LNCAP (cell line): ENCODE results near the gene LGR6.

Experiments used
- TF ChIP-seq, protein P1 (sequence below): fragments of 450-650 bp; IDR thresholded peaks from 2 replicates; pipeline ENCODE4 v1.5.1; 2017; ENCODE audit warnings: mild to moderate bottlenecking

The LGR6 gene

GRCh38 chr1:202203238-202204039 lies 9.8 kb downstream of the LGR6 start:
- TF ChIP-seq, protein P1, sequence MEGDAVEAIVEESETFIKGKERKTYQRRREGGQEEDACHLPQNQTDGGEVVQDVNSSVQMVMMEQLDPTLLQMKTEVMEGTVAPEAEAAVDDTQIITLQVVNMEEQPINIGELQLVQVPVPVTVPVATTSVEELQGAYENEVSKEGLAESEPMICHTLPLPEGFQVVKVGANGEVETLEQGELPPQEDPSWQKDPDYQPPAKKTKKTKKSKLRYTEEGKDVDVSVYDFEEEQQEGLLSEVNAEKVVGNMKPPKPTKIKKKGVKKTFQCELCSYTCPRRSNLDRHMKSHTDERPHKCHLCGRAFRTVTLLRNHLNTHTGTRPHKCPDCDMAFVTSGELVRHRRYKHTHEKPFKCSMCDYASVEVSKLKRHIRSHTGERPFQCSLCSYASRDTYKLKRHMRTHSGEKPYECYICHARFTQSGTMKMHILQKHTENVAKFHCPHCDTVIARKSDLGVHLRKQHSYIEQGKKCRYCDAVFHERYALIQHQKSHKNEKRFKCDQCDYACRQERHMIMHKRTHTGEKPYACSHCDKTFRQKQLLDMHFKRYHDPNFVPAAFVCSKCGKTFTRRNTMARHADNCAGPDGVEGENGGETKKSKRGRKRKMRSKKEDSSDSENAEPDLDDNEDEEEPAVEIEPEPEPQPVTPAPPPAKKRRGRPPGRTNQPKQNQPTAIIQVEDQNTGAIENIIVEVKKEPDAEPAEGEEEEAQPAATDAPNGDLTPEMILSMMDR: no peak

GRCh38 chr1:202204065-202204464 lies 10.5 kb downstream of the LGR6 start:
- TF ChIP-seq, protein P1: no peak

GRCh38 chr1:202205523-202206190 lies 12.1 kb downstream of the LGR6 start:
- TF ChIP-seq, protein P1: peak; percentile 33; the same call in 1 of the 2 replicates

GRCh38 chr1:202207292-202207691 lies 13.7 kb downstream of the LGR6 start:
- TF ChIP-seq, protein P1: no peak

GRCh38 chr1:202208351-202208857 lies 14.8 kb downstream of the LGR6 start:
- TF ChIP-seq, protein P1: no peak

DNA sequence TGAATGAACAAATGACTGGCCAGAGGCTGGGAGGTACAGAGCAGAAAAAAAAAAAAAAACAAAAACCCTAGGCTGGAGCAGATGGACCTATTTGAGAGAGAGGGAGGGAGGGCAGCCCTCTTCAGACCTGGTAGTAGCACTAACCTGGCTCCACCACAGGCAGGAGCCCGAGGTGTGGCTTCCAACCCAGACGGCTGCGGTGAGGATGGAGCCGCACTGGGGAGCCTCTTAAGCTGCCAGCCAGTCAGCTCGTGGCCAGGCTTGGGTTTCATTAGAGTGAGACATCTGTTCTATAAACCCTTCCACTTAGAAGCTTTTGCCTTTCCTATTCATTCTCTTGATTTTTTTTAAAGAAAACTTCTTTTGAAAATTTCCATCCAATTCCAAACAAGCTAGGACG lies 16.8 kb downstream of the LGR6 start:
- TF ChIP-seq, protein P1: no peak

DNA sequence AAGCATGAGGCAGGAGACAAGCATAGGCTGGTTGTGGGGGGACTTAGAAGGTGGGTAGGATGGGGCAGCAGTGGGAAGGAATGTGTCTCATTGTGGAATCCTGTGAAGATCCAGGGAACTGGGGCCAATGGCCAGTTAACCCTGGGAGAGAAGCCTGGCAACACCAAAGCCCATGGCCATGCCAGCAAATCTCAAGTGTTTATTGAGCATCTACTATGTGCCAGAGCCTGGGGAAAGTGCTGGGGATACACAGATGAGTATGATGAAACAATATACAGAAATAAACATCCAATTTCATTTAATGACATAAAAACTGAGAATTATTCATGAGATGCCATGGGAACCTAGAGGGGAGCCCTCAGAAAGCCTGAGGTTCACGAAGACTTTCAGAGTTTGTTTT lies 17.4 kb downstream of the LGR6 start:
- TF ChIP-seq, protein P1: no peak
